HepG2 (cell line): ENCODE measurements around the gene UAP1L1. TPM values are rescaled to one million over a fixed set of nuclear protein-coding genes. Genes with fewer than 3 reads are reported as not detected.
A peak's percentile ranks its signal among the peaks of the same experiment; 100 is the strongest.

Experiments used
- AKAP8 ChIP-seq: sonication (generic); formaldehyde crosslinking; IDR thresholded peaks from 2 replicates; pipeline ENCODE4 v1.5.1; 2020; ENCODE audit warnings: mild to moderate bottlenecking, missing genetic modification reagents
- ZNF780A ChIP-seq: sonication (generic); formaldehyde crosslinking; IDR thresholded peaks from 2 replicates; pipeline ENCODE4 v1.8.0; 2022; ENCODE audit warnings: mild to moderate bottlenecking, missing genetic modification reagents, moderate library complexity
- polyA plus RNA-seq, 8 experiments: library from polyadenylated mRNA; depleted of rRNA in 3 of 8; stranded (reverse) in 7 of 8; unstranded in 1 of 8; fragments of >200 nt; fragmentation: Illumina TruSeq in 4 of 8; extraction: Trizol in 4 of 8; gene quantifications; 2 replicates each; pipeline versions ENCODE4 v1.2.1 to v1.2.3, GENCODE V29; 2011 to 2016; ENCODE audit warnings: low read depth in 4 of 8, missing spikeins in 1 of 8, mixed read lengths in 1 of 8; ENCODE audit not compliant: insufficient read depth in 1 of 8
- total RNA-seq, 5 experiments: library from RNA; depleted of rRNA; stranded (reverse); fragments of >200 nt; fragmentation: Illumina TruSeq; extraction: Trizol; gene quantifications; 2 replicates each; pipeline ENCODE4 v1.2.3, GENCODE V29; 2016; ENCODE audit warnings: low read depth in 1 of 5
- TF ChIP-seq, protein P1 (sequence below): sonication (generic); formaldehyde crosslinking; IDR thresholded peaks from 2 replicates; pipeline ENCODE4 v1.5.0; 2020; ENCODE audit warnings: mild to moderate bottlenecking, missing genetic modification reagents, borderline replicate concordance
- TF ChIP-seq, protein P2 (sequence below): IDR thresholded peaks from 2 replicates; pipeline ENCODE4 v1.4.0; 2020; ENCODE audit warnings: mild to moderate bottlenecking, missing genetic modification reagents
- TF ChIP-seq, protein P3 (sequence below): sonication (generic); formaldehyde crosslinking; IDR thresholded peaks from 2 replicates; pipeline ENCODE4 v1.8.1; 2022; ENCODE audit warnings: low read depth, mild to moderate bottlenecking, missing genetic modification reagents

The UAP1L1 gene
- total and polyA plus RNA-seq, 2 of the 13 experiments (the other 11 are each of a cell fraction or from before 2014, with no cell fraction given): 5.4 to 6.4 TPM

DNA sequence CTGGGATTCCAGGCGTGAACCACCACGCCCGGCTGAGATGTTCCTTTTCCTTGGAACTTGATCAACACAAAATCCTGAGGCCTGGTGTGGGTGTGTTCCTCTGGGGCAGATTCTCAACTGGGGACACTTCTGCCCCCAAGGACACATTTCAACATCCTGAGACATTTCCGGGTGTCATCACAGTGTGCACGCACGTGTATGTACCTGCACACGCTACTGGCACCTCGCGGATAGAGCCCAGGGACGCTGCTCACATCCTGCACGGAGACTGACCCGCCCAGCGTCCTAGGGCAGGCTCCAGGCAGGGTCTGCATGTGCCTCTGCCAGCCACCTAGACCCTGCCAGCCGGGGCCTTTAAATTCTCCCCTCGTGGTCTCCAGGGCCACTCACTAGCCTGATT lies 14.9 kb upstream of the UAP1L1 start (continued):
- TF ChIP-seq, protein P1, sequence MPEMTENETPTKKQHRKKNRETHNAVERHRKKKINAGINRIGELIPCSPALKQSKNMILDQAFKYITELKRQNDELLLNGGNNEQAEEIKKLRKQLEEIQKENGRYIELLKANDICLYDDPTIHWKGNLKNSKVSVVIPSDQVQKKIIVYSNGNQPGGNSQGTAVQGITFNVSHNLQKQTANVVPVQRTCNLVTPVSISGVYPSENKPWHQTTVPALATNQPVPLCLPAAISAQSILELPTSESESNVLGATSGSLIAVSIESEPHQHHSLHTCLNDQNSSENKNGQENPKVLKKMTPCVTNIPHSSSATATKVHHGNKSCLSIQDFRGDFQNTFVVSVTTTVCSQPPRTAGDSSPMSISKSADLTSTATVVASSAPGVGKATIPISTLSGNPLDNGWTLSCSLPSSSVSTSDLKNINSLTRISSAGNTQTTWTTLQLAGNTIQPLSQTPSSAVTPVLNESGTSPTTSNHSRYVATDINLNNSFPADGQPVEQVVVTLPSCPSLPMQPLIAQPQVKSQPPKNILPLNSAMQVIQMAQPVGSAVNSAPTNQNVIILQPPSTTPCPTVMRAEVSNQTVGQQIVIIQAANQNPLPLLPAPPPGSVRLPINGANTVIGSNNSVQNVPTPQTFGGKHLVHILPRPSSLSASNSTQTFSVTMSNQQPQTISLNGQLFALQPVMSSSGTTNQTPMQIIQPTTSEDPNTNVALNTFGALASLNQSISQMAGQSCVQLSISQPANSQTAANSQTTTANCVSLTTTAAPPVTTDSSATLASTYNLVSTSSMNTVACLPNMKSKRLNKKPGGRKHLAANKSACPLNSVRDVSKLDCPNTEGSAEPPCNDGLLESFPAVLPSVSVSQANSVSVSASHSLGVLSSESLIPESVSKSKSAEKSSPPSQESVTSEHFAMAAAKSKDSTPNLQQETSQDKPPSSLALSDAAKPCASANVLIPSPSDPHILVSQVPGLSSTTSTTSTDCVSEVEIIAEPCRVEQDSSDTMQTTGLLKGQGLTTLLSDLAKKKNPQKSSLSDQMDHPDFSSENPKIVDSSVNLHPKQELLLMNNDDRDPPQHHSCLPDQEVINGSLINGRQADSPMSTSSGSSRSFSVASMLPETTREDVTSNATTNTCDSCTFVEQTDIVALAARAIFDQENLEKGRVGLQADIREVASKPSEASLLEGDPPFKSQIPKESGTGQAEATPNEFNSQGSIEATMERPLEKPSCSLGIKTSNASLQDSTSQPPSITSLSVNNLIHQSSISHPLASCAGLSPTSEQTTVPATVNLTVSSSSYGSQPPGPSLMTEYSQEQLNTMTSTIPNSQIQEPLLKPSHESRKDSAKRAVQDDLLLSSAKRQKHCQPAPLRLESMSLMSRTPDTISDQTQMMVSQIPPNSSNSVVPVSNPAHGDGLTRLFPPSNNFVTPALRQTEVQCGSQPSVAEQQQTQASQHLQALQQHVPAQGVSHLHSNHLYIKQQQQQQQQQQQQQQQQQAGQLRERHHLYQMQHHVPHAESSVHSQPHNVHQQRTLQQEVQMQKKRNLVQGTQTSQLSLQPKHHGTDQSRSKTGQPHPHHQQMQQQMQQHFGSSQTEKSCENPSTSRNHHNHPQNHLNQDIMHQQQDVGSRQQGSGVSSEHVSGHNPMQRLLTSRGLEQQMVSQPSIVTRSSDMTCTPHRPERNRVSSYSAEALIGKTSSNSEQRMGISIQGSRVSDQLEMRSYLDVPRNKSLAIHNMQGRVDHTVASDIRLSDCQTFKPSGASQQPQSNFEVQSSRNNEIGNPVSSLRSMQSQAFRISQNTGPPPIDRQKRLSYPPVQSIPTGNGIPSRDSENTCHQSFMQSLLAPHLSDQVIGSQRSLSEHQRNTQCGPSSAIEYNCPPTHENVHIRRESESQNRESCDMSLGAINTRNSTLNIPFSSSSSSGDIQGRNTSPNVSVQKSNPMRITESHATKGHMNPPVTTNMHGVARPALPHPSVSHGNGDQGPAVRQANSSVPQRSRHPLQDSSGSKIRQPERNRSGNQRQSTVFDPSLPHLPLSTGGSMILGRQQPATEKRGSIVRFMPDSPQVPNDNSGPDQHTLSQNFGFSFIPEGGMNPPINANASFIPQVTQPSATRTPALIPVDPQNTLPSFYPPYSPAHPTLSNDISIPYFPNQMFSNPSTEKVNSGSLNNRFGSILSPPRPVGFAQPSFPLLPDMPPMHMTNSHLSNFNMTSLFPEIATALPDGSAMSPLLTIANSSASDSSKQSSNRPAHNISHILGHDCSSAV (CRISPR knock-in tag): no peak
- TF ChIP-seq, protein P2, sequence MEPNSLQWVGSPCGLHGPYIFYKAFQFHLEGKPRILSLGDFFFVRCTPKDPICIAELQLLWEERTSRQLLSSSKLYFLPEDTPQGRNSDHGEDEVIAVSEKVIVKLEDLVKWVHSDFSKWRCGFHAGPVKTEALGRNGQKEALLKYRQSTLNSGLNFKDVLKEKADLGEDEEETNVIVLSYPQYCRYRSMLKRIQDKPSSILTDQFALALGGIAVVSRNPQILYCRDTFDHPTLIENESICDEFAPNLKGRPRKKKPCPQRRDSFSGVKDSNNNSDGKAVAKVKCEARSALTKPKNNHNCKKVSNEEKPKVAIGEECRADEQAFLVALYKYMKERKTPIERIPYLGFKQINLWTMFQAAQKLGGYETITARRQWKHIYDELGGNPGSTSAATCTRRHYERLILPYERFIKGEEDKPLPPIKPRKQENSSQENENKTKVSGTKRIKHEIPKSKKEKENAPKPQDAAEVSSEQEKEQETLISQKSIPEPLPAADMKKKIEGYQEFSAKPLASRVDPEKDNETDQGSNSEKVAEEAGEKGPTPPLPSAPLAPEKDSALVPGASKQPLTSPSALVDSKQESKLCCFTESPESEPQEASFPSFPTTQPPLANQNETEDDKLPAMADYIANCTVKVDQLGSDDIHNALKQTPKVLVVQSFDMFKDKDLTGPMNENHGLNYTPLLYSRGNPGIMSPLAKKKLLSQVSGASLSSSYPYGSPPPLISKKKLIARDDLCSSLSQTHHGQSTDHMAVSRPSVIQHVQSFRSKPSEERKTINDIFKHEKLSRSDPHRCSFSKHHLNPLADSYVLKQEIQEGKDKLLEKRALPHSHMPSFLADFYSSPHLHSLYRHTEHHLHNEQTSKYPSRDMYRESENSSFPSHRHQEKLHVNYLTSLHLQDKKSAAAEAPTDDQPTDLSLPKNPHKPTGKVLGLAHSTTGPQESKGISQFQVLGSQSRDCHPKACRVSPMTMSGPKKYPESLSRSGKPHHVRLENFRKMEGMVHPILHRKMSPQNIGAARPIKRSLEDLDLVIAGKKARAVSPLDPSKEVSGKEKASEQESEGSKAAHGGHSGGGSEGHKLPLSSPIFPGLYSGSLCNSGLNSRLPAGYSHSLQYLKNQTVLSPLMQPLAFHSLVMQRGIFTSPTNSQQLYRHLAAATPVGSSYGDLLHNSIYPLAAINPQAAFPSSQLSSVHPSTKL (CRISPR knock-in tag): no peak
- TF ChIP-seq, protein P3, sequence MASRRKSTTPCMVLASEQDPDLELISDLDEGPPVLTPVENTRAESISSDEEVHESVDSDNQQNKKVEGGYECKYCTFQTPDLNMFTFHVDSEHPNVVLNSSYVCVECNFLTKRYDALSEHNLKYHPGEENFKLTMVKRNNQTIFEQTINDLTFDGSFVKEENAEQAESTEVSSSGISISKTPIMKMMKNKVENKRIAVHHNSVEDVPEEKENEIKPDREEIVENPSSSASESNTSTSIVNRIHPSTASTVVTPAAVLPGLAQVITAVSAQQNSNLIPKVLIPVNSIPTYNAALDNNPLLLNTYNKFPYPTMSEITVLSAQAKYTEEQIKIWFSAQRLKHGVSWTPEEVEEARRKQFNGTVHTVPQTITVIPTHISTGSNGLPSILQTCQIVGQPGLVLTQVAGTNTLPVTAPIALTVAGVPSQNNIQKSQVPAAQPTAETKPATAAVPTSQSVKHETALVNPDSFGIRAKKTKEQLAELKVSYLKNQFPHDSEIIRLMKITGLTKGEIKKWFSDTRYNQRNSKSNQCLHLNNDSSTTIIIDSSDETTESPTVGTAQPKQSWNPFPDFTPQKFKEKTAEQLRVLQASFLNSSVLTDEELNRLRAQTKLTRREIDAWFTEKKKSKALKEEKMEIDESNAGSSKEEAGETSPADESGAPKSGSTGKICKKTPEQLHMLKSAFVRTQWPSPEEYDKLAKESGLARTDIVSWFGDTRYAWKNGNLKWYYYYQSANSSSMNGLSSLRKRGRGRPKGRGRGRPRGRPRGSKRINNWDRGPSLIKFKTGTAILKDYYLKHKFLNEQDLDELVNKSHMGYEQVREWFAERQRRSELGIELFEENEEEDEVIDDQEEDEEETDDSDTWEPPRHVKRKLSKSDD (CRISPR knock-in tag): no peak
- TF ChIP-seq AKAP8 (CRISPR knock-in tag) (peak; percentile 78; the same call in 1 of the 2 replicates), ZNF780A (CRISPR knock-in tag) (no peak)
- TF ChIP-seq, all 625 proteins: peak for 7
